HepG2 (cell line): ENCODE measurements around the gene MBD5. TPM values are rescaled to one million over a fixed set of nuclear protein-coding genes. Genes with fewer than 3 reads are reported as not detected.
A peak's percentile ranks its signal among the peaks of the same experiment; 100 is the strongest.

Source experiments
- ATAC-seq: fragments of 200-7000 bp; cut with Tn5 transposase; 3 replicates; pipeline ENCODE4 v1.9.1; 2020; ENCODE audit warnings: mild to moderate bottlenecking, moderate library complexity
- BruUV-seq: library from RNA; stranded (reverse); fragments of 400-500 nt; replicated peaks from 2 replicates; lab custom pipeline; 2021; lab: Mats Ljungman, UMichigan
- CTCF ChIA-PET: fragments of 300-600 bp; formaldehyde crosslinking; extraction: SDS; loops from one replicate; lab custom pipeline; 2021; ENCODE audit warnings: low total read pairs, inconsistent platforms, low intra/inter-chr PET ratio; lab: Yijun Ruan, JAX
- POLR2A ChIA-PET: fragments of 350-600 bp; sonication (Branson Sonifier 250); formaldehyde crosslinking; loops from one replicate; lab custom pipeline; 2020; ENCODE audit warnings: antibody characterized with exemption, inconsistent platforms; lab: Yijun Ruan, JAX
- DNase-seq: peaks from one replicate; pipeline ENCODE4 v3.0.0-alpha.2; 2015; ENCODE audit warnings: low spot score
- FAIRE-seq: peaks from 3 replicates; lab custom pipeline; 2011; peaks lifted over from hg19 to GRCh38; lab: Jason Lieb, UNC
- H2AFZ ChIP-seq: one replicate; pipeline ENCODE4 v1.6.1; 2011; ENCODE audit warnings: low read length, inconsistent platforms
- H3K27ac ChIP-seq: fragments of 300-600 bp; 3 replicates; pipeline ENCODE4 v1.8.0; 2011; ENCODE audit warnings: mixed run types, mild to moderate bottlenecking, mixed read lengths, low read length, inconsistent platforms; ENCODE audit not compliant: insufficient read depth; ENCODE audit errors: extremely low read length
- H3K27me3 ChIP-seq, 2 experiments: fragments of 200-600 bp in 1 of 2; 2 replicates in 1 of 2; 3 replicates in 1 of 2; pipeline versions ENCODE4 v1.6.0 to v1.8.0; 2011; ENCODE audit warnings: low read length in 2 of 2, mild to moderate bottlenecking in 2 of 2, moderate library complexity in 2 of 2, inconsistent platforms in 1 of 2; ENCODE audit not compliant: insufficient read depth in 2 of 2, control insufficient read depth in 1 of 2
- H3K36me3 ChIP-seq, 2 experiments: fragments of 200-600 bp in 1 of 2; replicated peaks in 1 of 2; 2 replicates in 1 of 2; 3 replicates in 1 of 2; pipeline versions ENCODE4 v1.5.1 to v1.8.0; 2011; ENCODE audit warnings: low read length in 2 of 2, inconsistent platforms in 1 of 2; ENCODE audit not compliant: insufficient read depth in 2 of 2, control insufficient read depth in 1 of 2
- H3K4me1 ChIP-seq: 2 replicates; pipeline ENCODE4 v1.5.1; 2012; ENCODE audit warnings: low read length, inconsistent platforms; ENCODE audit not compliant: insufficient read depth
- H3K4me2 ChIP-seq: 2 replicates; pipeline ENCODE4 v1.6.0; 2011; ENCODE audit warnings: low read depth, low read length, inconsistent platforms
- H3K4me3 ChIP-seq, 3 experiments: fragments of 200-600 bp in 1 of 3; sonication (generic), shearing (Covaris generic) in 1 of 3; replicated peaks in 1 of 3; 2 replicates each; pipeline ENCODE4 v1.5.1; 2011 to 2016; ENCODE audit warnings: low read length in 3 of 3, inconsistent platforms in 2 of 3, low read depth in 2 of 3, mild to moderate bottlenecking in 2 of 3, control low read depth in 1 of 3, mixed read lengths in 1 of 3; ENCODE audit not compliant: insufficient read depth in 1 of 3
- H3K79me2 ChIP-seq: one replicate; pipeline ENCODE4 v1.6.1; 2011; ENCODE audit warnings: low read length, inconsistent platforms; ENCODE audit not compliant: insufficient read depth
- H3K9ac ChIP-seq: 2 replicates; pipeline ENCODE4 v1.6.0; 2011; ENCODE audit warnings: mild to moderate bottlenecking, low read depth, low read length, inconsistent platforms; ENCODE audit not compliant: insufficient read depth
- H3K9me3 ChIP-seq: 2 replicates; pipeline ENCODE4 v1.5.1; 2012; ENCODE audit warnings: mild to moderate bottlenecking, low read length
- H4K20me1 ChIP-seq: 2 replicates; pipeline ENCODE4 v1.6.0; 2011; ENCODE audit warnings: inconsistent platforms, mild to moderate bottlenecking, low read length, moderate library complexity; ENCODE audit not compliant: insufficient read depth
- DZIP1 ChIP-seq: sonication (generic); formaldehyde crosslinking; IDR thresholded peaks from 2 replicates; pipeline ENCODE4 v1.5.0; 2020; ENCODE audit warnings: mild to moderate bottlenecking, missing genetic modification reagents
- MAFF ChIP-seq: IDR thresholded peaks from 2 replicates; pipeline ENCODE4 v1.6.1; 2011; ENCODE audit warnings: low read depth, low read length, improper control_type of control experiment
- MAFK ChIP-seq, 2 experiments: IDR thresholded peaks in 1 of 2; conservative IDR thresholded peaks in 1 of 2; 2 replicates each; pipeline ENCODE4 v1.6.1; 2011; ENCODE audit warnings: improper control_type of control experiment in 2 of 2, low read length in 2 of 2
- MNT ChIP-seq: fragments of 450-650 bp; IDR thresholded peaks from 2 replicates; pipeline ENCODE4 v1.6.1; 2016
- PAX8 ChIP-seq: sonication (generic); formaldehyde crosslinking; IDR thresholded peaks from 2 replicates; pipeline ENCODE4 v1.8.0; 2022; ENCODE audit warnings: mild to moderate bottlenecking, missing genetic modification reagents, borderline replicate concordance
- ZGPAT ChIP-seq: IDR thresholded peaks from 2 replicates; pipeline ENCODE4 v1.6.1; 2016; ENCODE audit warnings: mild to moderate bottlenecking
- ZNF383 ChIP-seq: sonication (generic); formaldehyde crosslinking; IDR thresholded peaks from 2 replicates; pipeline ENCODE4 v1.4.0; 2020; ENCODE audit warnings: missing genetic modification reagents, mild to moderate bottlenecking, borderline replicate concordance
- ZNF691 ChIP-seq: sonication (generic); formaldehyde crosslinking; IDR thresholded peaks from 2 replicates; pipeline ENCODE4 v1.4.0; 2020; ENCODE audit warnings: missing genetic modification reagents, low read depth, mild to moderate bottlenecking, borderline replicate concordance
- WGBS: methylation state at CpG from one replicate; pipeline ENCODE4 v1.1.6; 2017; ENCODE audit warnings: low lambda C conversion rate; 5-methylcytosine and 5-hydroxymethylcytosine counted together
- in situ Hi-C: cut with HindIII; loops from 2 replicates; pipeline ENCODE4 v1.10.0; 2017; ENCODE audit warnings: low pct_unique_long_range_greater_than_20kb; ENCODE audit not compliant: extremely low pct_ligation_motif_present
- intact Hi-C: fragments of 100-400 bp; cut with micrococcal nuclease; formaldehyde crosslinking; loops from one replicate; pipeline ENCODE4 v1.10.0; 2022; ENCODE audit not compliant: unreplicated experiment
- polyA plus RNA-seq, 8 experiments: library from polyadenylated mRNA; depleted of rRNA in 3 of 8; stranded (reverse) in 7 of 8; unstranded in 1 of 8; fragments of >200 nt; fragmentation: Illumina TruSeq in 4 of 8; extraction: Trizol in 4 of 8; gene quantifications; 2 replicates each; pipeline versions ENCODE4 v1.2.1 to v1.2.3, GENCODE V29; 2011 to 2016; ENCODE audit warnings: low read depth in 4 of 8, missing spikeins in 1 of 8, mixed read lengths in 1 of 8; ENCODE audit not compliant: insufficient read depth in 1 of 8
- total RNA-seq, 5 experiments: library from RNA; depleted of rRNA; stranded (reverse); fragments of >200 nt; fragmentation: Illumina TruSeq; extraction: Trizol; gene quantifications; 2 replicates each; pipeline ENCODE4 v1.2.3, GENCODE V29; 2016; ENCODE audit warnings: low read depth in 1 of 5

The MBD5 gene
- total and polyA plus RNA-seq, 2 of the 13 experiments (the other 11 are each of a cell fraction or from before 2014, with no cell fraction given) = 13.5 to 26.4 TPM

GRCh38 chr2:148021059-148021861 lies at the start of gene MBD5 (continued):
- TF ChIP-seq DZIP1 (0 out of 2 replicates have a peak, but pooled peaks have one; percentile 3), MNT (no peak), ZNF691 (CRISPR knock-in tag) (no peak)
- TF ChIP-seq, all 625 proteins: peak for 38

- ChIA-PET POLR2A (no interaction called here), CTCF (no interaction called here)
- no peak for FAIRE-seq
- no peaks in the 10 kb centered on the region for H3K4me1 ChIP-seq
- H3K79me2 ChIP-seq = peaks cover 62% of the 10 kb centered on the region
- H3K4me3 ChIP-seq = no peak overlapping the region
- no peak for DNase-seq
- WGBS = 91% methylated on average over 2 of the region's 2 CpGs
- no peak overlapping the region for H3K27ac ChIP-seq
- H3K9ac ChIP-seq = no peak overlapping the region
- peaks cover 0 to 11% of the 10 kb centered on the region in 2 experiments; a peak in 4 of 5 replicates for H3K36me3 ChIP-seq
- BruUV-seq = no TSS peak
- no peaks in the 10 kb centered on the region for H3K27me3 ChIP-seq
- no peak for ATAC-seq
- no peaks in the 10 kb centered on the region for H3K9me3 ChIP-seq
- intact Hi-C loops (no loop called here), in situ Hi-C loops (no loop called here)
- peak; percentile 93 to 96 for TF ChIP-seq MAFK (conservative IDR thresholded peaks at IDR 0.05 in 1 of 2, IDR thresholded peaks at IDR 0.05 in 1 of 2; ENCODE audit: low read length in 2 of 2)
- TF ChIP-seq ZGPAT (CRISPR knock-in tag) = no peak
- TF ChIP-seq PAX8 (CRISPR knock-in tag) = no peak
- peak; percentile 93 for TF ChIP-seq MAFF
- no peak for TF ChIP-seq ZNF383
- no peak overlapping the region for H3K4me2 ChIP-seq
- no peak overlapping the region for H2AFZ ChIP-seq
- peaks cover 12% of the 10 kb centered on the region for H4K20me1 ChIP-seq
Measured at GRCh38 chr2:147976102-147976501, 44.8 kb upstream of the MBD5 start.
